Thyroid gland (tissue), 4 donors: ENCODE measurements around the gene MTCH1.

Experiments used
- POLR2A ChIP-seq, 2 donors: fragments of 450-650 bp; IDR thresholded peaks; one replicate each; pipeline ENCODE4 v1.6.1; 2017; ENCODE audit warnings: antibody characterized with exemption in 2 of 2, mild to moderate bottlenecking in 2 of 2, moderate library complexity in 1 of 2
- TF ChIP-seq, protein P1 (sequence below), 6 experiments: fragments of 200-600 bp in 3 of 6; fragments of 450-650 bp in 3 of 6; sonication (generic) in 3 of 6; IDR thresholded peaks; one replicate each; pipeline ENCODE4 v1.5.1; 2016 to 2019; ENCODE audit warnings: antibody characterized with exemption in 6 of 6, mild to moderate bottlenecking in 2 of 6, inconsistent platforms in 1 of 6, moderate library complexity in 1 of 6

GRCh38 chr6:36999751-37000125 lies 13.7 kb upstream of the MTCH1 start:
- no peak for TF ChIP-seq POLR2A (IDR thresholded peaks at IDR 0.05)
- TF ChIP-seq, protein P1, sequence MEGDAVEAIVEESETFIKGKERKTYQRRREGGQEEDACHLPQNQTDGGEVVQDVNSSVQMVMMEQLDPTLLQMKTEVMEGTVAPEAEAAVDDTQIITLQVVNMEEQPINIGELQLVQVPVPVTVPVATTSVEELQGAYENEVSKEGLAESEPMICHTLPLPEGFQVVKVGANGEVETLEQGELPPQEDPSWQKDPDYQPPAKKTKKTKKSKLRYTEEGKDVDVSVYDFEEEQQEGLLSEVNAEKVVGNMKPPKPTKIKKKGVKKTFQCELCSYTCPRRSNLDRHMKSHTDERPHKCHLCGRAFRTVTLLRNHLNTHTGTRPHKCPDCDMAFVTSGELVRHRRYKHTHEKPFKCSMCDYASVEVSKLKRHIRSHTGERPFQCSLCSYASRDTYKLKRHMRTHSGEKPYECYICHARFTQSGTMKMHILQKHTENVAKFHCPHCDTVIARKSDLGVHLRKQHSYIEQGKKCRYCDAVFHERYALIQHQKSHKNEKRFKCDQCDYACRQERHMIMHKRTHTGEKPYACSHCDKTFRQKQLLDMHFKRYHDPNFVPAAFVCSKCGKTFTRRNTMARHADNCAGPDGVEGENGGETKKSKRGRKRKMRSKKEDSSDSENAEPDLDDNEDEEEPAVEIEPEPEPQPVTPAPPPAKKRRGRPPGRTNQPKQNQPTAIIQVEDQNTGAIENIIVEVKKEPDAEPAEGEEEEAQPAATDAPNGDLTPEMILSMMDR (IDR thresholded peaks at IDR 0.05): no peak
